HG02571 (cell line): ENCODE measurements around the gene CD7.
"Not testable (repeated sequence)": the region's sequence is repeated elsewhere in the genome, so short reads cannot be mapped to it uniquely, and the experiment has no call there.

Experiments used
- ATAC-seq: cut with Tn5 transposase; IDR thresholded peaks from one replicate; pipeline ENCODE4 v1.9.1; 2021; ENCODE audit warnings: mild to moderate bottlenecking, moderate library complexity; ENCODE audit not compliant: unreplicated experiment

Gene CD7

DNA sequence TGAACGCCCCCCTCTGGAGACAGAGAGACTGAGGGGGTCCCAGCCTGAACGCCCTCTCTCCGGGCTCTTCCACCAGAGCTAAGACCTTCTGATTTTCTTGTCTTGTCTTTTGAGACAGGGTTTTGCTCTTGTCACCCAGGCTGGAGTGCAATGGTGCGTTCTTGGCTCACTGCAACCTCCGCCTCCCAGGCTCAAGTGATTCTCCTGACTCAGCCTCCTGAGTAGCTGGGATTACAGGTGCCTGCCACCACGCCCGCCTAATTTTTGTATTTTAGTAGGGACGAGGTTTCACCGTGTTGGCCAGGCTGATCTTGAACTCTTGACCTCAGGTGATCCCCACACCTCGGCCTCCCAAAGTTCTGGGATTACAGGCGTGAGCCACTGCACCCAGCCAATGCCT, 30.6 kb upstream of the CD7 start:
- not testable (repeated sequence) for ATAC-seq

DNA sequence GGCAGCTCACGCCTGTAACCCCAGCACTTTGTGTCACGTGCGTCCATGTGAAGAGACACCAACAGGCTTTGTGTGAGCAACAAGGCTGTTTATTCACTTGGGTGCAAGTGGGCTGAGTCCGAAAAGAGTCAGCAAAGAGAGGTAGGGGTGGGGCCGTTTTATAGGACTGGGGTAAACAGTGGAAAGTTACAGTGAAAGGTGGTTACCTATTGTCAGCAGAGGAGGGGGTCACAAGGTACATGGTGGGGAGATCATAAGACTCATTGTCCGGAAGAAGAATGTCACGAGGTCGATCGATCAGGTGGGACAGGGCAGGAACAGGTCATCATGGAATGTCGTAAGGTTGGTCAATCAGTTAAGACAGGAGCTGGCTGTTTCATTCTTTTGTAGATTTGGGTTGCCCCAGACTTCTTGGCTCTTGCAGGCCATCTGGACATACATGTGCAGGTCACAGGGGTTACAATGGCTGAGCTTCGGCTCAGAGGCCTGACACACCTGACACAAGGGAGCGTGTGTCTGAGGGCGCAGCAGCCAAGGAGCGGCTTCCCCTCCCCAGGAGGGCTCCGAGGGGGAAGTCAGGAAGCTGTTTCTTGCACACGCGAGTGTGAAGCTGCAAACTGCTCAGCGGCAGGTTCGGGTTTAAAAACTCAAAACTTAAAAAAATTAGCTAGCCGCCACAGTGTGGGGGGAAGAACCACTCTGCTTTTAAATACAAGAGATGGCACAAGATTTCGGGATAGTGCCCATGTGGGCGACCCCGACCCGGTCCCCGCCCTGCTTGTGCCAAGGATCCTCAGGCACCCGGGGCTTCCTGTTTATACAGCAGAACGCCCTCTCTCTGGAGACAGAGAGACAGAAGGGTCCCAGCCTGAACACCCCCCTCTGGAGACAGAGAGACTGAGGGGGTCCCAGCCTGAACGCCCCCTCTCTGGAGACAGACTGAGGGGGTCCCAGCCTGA, 29.2 kb upstream of the CD7 start:
- no peak for ATAC-seq

DNA sequence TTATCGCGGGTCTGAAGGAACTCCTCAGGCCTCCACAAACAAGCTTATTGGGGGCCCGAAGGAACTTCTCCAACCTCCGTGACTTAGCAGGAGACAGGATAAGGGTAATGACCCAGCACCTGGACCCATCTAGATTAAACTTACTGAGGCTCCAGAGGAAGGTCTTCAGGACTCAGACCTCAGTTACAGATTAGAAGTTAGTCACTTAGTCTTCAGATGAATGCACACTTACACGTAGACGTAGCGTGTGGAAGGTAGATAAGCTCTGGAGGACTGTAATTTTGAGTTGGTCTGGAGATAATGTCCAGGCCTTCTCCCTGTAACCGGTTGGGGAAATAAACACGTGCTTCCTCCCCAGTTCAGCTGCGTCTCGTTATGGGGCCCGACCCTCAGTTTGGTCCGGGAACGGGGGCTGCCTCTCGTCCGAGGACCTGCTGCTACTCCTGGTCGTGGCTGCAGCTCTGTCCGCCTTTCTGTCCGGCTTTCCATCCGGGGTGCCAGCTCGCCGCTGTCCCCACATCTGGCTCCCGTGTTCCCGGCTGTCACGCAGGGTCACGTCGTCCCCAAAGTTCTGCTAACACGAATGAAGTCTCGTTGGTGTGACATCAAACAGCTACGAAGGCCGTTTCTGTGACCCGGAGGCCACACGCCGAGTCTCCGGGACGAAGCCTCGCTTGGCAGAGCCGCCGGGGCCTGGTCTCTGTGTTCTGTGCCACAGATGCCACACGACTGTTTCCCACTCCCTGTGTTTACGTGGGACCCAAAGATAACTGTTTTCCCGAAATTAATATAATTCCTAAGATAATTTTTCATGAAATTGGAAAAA, 28.0 kb upstream of the CD7 start:
- ATAC-seq, result no peak

DNA sequence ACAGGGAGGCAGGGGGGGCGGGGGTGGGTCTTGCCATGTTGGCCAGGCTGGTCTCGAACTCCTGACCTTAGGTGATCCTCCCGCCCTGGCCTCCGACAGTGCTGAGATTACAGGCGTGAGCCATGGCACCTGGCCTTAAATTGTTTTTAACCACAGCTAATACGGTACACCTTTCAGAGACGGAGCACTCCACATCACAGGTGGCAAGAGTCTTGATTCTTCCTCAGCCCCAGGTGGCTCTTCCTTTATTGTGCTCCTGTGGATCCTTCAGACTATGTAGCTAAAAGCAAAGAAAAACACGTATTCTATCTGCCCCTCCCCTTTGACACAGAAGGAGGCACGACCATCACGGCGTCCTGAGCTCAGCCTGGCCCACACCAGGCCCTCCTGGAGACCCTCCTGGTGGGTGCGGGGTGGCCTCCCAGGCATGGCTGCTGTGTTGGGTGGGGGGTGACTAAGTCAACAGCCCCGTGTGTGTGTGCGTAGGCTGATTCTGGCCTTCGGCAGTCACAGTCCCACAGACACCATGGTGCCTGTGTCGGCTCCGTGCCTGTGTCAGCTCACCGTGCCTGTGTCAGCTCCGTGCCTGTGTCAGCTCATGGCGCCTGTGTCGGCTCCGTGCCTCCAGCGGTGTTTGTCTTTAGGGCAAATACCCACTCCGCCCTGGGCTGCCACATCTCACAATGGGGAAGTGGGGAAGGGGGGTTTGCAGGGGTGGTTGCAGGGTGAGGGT, 26.9 kb upstream of the CD7 start:
- ATAC-seq, result no peak

DNA sequence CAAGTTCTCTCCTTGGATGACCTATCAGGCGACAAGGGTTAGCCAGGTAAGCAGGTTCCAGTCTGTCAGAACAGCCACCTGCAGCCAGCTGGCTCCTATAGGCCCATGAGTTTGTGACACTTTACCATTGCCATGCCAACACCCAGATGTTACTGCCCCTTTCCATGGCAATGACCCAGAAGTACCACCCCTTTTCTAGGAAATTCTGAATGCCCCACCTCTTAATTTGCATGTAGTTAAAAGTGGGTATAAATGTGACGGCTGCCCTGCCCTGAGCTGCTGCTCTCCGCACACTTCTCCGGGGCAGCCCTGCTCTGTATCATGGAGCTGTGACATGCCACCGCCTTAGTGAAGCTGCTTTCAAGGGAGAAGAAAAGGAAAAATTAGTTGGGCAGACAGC, 26.2 kb upstream of the CD7 start:
- ATAC-seq, result no peak

DNA sequence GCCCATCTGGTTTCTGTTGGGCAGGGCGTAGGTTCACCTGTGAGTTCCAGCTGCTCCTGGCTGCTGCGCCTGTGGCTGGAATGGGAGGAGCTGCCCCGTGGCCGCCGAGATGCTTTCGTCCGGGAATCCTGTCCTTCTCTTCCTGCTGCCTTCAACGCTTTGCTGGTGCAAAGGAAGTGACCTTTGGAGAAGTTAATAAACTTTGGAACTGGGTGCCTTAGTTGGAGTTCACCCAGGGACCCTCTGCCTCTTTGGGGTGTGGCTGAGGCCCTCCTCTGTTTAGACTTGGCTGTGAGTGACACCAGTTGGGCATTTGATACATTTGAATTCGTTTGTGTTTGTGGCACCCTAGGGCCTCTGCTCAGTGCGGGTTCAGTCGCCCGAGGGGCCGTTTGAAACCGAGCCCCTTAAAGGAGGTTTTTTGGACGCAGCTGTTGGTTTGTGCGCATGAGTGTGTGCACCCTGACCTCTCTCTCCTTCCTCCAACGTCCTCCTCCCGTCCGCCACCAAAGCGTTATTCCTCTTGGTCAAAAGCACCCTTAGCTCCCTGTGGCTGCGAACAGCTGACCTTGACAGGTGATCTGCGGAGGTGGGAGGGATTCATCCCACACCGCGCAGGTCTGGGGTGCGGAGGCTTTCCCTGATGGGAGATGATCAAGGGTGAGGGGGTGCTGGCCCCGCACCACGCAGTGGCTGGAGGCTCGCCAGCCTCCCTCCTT, 25.1 kb upstream of the CD7 start:
- ATAC-seq, result no peak

DNA sequence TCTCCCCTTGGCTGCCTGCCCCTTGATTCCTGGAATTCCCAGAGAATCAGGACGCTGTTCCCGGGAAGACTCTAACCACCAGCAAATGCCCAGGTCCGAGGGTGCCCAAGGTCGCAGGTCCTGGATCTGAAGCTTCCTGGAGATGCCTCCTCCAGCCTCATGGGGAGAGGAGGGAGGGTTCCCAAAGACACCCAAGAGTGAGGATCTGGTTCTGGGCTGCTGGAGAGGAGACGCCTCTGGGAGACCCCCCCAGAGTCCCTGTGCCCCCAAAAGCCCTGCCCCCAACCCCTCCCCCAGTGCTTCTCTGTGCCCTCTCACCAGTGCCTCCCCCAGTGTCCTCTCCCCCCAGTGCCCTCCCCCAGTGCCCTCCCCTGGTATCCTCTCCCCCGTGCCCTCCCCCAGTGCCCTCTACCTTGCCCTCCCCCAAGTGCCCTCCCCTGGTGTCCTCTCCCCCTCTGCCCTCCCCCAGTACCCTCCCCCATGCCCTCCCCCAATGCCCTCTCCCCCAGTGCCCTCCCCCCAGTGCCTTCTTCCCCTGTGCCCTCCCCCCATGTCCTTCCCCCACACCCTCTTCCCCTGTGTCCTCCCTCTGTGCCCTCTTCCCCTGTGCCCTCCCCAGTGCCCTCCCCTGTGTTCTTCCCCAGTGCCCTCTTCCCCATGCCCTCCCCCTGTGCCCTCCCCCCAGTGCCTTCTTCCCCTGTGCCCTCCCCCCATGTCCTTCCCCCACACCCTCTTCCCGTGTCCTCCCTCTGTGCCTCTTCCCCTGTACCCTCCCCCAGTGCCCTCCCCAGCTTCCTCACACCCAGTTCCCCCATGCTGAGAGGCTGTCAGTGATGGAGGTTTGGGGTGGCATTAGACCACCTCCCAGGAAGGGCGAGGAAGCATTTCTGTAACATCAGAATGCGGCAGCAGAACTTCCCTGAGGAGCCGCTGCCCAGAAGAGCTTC, 22.5 kb upstream of the CD7 start:
- no peak for ATAC-seq

DNA sequence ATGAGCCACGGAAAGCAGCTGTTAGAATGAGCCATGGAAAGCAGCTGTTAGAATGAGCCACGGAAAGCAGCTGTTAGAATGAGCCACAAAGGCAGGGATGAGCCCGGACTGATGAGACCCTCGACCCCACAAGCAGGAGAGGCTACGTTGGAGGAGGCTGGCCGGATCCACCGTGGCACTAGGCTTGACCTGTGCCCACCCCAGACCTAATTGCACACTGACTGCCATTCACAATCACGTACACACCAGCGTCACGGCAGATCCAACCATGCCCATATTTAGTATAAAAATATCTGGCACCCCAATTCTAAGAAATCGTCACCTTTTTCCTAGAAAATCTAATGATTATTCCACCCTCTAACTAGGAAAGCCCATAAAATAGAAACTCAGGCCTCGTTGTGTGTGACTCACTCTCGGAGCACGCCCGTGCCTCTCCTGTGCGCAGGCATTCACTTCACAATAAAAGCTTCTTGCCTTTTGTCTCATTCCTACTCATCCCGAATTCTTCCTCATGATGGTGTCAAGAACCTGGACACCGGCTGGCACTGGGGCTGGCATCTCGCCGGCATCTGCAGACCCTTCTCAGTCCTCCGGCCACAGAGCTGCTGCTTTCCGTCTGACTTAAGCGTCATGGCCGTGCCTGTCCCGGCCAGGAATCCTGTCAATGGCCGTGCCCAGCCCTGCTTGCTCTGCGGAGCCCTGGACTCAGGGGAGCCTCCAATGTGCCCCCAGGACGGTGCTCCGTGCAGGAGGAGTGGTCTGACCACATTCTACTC, 21.6 kb upstream of the CD7 start:
- no peak for ATAC-seq

DNA sequence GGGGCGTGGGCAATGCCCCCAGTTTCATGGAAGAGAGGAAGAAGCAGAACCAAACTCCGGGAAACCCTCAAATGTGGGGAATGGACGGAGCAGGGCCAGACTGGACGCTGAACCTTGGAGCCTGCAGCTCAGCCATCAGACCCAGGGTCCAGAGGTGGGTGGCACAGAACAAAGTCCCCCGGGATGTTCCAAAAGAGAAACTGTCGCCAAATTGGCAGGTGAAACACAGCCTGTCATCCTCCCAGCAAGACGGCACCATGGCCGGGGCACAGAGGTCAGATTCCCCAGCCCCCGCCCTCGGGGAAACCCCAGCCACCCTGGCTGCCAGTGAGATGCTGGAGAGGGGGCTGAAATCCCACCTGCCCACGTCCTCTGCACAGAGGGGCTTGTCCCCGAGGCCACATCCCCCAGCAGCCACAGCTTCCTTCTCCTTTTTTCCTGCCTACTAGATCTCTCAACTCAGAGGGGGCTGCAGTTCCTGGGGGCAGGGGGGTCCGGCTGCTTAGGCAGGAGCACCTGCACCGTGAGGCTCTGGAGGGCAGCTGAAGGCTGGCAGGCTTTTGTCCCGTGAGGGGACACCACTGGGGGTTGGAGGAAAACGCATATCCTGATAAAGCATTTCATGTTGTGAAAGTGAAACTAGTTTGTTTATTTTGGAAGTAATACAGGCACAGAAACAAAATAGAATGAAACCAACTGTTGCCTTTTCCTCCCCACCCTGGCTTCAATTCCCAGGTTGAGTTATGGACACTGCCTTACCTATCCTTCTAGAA, 17.4 kb upstream of the CD7 start:
- no peak for ATAC-seq

DNA sequence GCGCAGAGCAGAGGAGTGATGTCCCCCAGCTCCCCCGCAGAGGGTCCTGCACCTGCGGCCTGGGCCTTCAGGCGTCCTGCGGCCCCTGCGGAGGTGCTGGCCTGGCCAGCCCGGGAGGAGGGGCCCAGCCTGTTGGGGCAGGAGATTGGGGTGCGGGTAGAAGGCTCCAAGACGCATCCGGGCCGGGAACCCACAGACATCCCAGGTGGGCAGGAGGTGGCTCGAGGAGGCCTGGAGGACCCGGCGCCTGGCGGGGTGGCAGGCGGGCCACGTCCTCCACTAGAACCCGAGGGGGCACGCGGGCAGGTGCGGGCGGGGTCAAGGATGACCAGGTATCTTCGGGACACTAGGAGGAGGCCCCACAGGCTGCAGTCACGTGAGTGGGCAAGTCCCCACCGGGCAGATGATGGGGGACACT, 16.8 kb upstream of the CD7 start:
- ATAC-seq, result no peak

DNA sequence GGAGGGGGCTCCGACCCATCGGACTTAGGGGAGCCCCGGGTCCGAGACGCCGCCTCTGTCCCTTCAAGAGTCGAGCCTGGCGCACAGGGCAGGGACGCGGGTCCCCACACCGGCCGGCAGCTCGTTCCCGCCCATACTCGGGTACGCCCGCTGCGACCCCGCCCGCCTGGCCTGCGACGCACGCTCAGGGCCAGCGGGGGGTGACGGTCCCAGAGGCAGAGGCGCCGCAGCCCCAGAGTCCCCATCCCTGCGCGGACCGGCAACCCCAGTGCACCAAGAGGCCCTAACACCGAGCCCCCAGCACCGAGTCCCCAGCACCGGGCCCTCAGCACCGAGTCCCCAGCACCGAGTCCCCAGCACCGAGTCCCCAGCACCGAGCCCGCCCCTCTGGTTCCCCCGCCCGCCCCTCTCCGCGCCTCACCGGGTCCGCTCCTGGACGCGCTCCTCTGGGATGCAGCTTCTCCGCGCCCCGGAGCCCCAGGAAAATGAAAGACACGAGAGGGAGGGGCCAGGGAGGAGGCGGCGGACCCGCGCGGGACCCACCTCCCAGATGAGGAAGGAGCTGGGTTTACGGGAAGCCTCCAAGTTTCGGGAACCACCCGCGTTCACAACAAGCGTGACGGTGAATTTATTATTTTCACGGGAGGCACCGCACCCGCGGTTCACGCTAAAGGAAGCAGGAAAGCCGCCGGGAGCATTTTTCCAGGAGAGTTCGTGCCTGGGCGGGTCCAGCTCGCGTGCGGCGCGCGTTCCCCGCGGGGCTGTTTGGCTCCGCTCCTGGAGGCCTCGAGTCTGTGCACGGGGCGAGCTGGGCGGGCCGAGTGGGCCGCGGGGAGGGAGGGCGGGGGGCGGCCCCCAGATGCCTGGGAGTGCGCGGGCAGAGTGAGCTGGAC, 16.1 kb upstream of the CD7 start, which contains the start of gene SECTM1:
Gene SECTM1, minus strand, starts transcription at position 488 of the 893 bp plus-strand sequence. CDS start 6,526 bp downstream, outside the sequence.
- no peak for ATAC-seq

DNA sequence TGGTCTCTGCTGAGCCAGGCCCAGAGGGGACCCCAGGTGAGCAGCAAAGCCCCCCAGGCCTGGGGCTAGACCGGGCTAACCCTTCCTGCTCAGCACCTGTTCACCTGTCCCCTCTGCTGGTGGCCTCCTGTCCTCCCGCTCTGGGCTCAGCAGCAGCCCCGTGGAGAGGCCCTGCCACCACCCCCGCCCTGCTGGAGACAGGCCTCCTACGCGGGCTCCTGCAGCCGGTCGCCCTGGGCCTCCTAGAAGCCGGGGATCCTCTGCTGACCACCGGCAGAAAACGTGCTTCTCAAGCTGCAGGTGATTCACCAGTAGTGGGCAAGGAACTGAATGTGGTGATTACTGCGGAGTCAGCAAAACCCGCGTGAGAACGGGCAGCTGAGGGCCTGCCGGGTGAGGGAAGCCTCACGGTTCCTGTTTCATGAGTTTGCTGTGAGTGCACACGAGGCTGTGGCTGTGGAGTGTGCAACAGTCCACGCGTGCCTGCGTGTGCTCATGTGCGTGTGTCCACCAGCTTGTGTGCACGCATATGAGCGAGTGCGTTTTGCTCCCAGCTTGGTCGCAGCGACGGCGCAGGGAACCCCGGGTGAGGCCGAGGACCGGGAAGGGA, 15.4 kb upstream of the CD7 start:
- no peak for ATAC-seq

DNA sequence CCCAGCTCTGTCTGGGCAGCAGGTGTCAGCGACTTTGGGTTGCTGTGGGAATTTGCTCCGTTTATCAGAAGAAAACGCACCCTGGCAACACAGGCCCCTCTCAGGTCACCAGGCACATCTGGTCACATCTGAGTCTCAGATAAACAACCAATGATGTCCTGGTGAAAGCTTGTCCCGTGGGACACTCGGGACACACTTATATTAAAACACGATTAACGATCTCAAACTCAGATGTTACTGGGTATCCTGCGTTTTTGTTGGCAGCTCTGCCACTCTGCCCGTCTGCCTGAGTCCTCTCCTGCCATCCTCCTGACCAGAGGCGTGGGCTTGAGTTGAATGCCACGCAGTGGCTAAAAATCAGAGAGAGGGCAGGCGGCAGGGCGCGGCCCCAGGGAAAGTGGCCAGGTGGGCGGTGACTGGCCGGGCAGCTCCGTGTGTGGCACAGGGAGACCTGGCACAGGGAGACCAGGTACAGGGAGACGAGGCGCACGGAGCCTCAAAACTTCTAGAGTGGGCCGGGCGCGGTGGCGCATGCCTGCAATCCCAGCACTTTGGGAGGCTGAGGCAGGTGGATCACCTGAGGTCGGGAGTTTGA, 14.0 kb upstream of the CD7 start:
- no peak for ATAC-seq

DNA sequence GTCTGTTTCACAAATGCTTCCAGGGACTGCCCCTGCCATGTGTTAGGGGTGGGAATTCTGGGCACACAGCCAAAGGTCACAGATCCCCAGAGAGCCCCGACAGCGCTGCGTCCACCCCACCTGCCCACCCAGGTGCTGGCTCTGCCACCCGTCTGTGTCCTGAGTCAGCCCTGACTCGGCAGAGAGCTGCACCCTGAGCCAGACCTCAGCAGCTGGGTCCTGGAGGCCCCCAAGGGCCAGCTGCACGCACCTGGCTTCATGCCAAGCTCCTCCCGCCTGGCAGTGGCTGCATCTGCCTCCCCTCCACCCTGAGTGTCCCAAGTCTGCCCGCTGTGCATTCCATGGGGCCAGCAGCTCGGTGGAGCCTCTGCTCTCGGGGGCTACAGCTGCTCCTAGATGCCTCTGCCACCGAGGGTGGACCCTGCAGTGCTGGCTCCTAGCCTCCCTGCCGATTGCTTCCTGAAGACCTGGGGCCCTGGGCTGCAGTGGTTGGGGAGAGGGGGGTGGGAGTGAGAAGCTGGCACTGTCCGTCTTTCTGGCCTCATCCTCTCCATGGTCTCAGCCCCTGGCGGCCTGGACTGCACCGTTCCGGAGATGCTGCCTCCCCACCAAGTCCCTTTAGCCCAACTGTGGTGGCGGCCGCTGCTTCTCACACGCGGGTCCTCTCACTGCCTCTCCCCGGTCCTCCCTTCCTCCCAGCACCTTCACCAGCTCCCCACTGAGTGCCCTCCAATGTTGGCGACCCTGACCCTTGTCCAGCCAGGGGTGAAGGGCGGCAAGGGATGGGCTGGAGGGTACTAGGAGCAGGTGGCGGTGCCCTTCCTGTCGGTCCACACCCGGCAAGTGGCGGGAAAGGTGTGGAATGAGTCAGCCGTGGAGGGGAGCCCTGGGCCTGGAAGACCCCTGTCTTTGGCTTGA, 13.2 kb upstream of the CD7 start:
- ATAC-seq, result no peak
